ENCODE measurements around the gene SOCS6. TPM values are rescaled to one million over a fixed set of nuclear protein-coding genes. Genes with fewer than 3 reads are reported as not detected.

The SOCS6 gene
- total RNA-seq, 4 donors from 2014 or later: 12.8 to 26.8 (median 16.3) TPM

GRCh38 chr18:70291295-70291574, 2.4 kb downstream of the SOCS6 start:
- Histone ChIP-seq H3K9me3 (no peaks in the 10 kb centered on the region), H3K27me3 (no peaks in the 10 kb centered on the region), H3K27ac (peak overlapping the region in 2 of 4 donors; percentile 78 to 82), H3K4me1 (peaks cover 53 to 54% of the 10 kb centered on the region in 2 donors), H3K36me3 (no peaks in the 10 kb centered on the region), H3K4me3 (no peak overlapping the region)
- DNase-seq (no peak), ATAC-seq (no peak)
- intact Hi-C loops (cut with DNase I; ENCODE audit: low total_unique reads) (no loop called here), in situ Hi-C loops (cut with MboI; ENCODE audit: low sequenced_read_pairs in 4 of 4) (no loop called here)
- no peak for TF ChIP-seq POLR2A (IDR thresholded peaks at IDR 0.05)

GRCh38 chr18:70292628-70293027, 3.8 kb downstream of the SOCS6 start:
- H3K27me3 ChIP-seq: no peaks in the 10 kb centered on the region
- intact Hi-C loops (cut with DNase I; ENCODE audit: low total_unique reads): loop anchor here (2.0 kb wide), 1 partner anchor 142 kb away; no protein-coding TSS in a partner anchor
- ATAC-seq (no peak), DNase-seq (no peak)
- no peaks in the 10 kb centered on the region for H3K9me3 ChIP-seq
- in situ Hi-C loops (cut with MboI; ENCODE audit: low sequenced_read_pairs in 4 of 4): no loop called here
- TF ChIP-seq, protein P1, sequence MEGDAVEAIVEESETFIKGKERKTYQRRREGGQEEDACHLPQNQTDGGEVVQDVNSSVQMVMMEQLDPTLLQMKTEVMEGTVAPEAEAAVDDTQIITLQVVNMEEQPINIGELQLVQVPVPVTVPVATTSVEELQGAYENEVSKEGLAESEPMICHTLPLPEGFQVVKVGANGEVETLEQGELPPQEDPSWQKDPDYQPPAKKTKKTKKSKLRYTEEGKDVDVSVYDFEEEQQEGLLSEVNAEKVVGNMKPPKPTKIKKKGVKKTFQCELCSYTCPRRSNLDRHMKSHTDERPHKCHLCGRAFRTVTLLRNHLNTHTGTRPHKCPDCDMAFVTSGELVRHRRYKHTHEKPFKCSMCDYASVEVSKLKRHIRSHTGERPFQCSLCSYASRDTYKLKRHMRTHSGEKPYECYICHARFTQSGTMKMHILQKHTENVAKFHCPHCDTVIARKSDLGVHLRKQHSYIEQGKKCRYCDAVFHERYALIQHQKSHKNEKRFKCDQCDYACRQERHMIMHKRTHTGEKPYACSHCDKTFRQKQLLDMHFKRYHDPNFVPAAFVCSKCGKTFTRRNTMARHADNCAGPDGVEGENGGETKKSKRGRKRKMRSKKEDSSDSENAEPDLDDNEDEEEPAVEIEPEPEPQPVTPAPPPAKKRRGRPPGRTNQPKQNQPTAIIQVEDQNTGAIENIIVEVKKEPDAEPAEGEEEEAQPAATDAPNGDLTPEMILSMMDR (IDR thresholded peaks at IDR 0.05 in 4 of 5, conservative IDR thresholded peaks at IDR 0.05 in 1 of 5): no peak
- TF ChIP-seq POLR2A (IDR thresholded peaks at IDR 0.05): no peak
- H3K36me3 ChIP-seq: no peaks in the 10 kb centered on the region
- H3K4me3 ChIP-seq: no peak overlapping the region
- peaks cover 54 to 63% of the 10 kb centered on the region in 2 donors for H3K4me1 ChIP-seq
- no peak overlapping the region for H3K27ac ChIP-seq

DNA sequence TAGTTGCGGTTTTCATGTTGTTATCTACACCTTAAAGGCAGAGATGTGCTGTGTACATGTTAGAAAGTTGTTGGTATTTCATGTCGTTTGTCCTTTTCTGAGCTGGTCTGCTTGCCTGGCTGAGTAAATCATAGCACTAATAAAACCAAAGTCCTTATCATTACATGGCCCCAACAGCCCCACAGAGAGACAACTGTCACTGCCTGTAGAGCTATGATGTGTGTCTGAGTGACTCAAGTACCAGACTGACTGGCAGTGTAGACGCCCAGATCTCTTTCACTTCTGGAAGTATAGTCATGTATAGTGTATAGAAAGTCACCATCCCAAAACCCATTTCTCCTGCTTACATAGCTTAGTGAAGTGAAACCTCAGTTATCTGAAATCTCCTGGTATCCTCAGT, 4.3 kb downstream of the SOCS6 start:
- H3K4me1 ChIP-seq: peaks cover 59 to 63% of the 10 kb centered on the region in 2 donors
- in situ Hi-C loops (cut with MboI; ENCODE audit: low sequenced_read_pairs in 4 of 4) (no loop called here), intact Hi-C loops (cut with DNase I; ENCODE audit: low total_unique reads) (loop anchor here (2.0 kb wide), 1 partner anchor 142 kb away; no protein-coding TSS in a partner anchor)
- DNase-seq: no peak
- no peaks in the 10 kb centered on the region for H3K9me3 ChIP-seq
- no peak for ATAC-seq
- H3K27ac ChIP-seq: no peak overlapping the region
- H3K36me3 ChIP-seq: no peaks in the 10 kb centered on the region
- H3K27me3 ChIP-seq: no peaks in the 10 kb centered on the region
- H3K4me3 ChIP-seq: no peak overlapping the region
- TF ChIP-seq, protein P1 (IDR thresholded peaks at IDR 0.05 in 4 of 5, conservative IDR thresholded peaks at IDR 0.05 in 1 of 5): no peak
- TF ChIP-seq POLR2A (IDR thresholded peaks at IDR 0.05): no peak

DNA sequence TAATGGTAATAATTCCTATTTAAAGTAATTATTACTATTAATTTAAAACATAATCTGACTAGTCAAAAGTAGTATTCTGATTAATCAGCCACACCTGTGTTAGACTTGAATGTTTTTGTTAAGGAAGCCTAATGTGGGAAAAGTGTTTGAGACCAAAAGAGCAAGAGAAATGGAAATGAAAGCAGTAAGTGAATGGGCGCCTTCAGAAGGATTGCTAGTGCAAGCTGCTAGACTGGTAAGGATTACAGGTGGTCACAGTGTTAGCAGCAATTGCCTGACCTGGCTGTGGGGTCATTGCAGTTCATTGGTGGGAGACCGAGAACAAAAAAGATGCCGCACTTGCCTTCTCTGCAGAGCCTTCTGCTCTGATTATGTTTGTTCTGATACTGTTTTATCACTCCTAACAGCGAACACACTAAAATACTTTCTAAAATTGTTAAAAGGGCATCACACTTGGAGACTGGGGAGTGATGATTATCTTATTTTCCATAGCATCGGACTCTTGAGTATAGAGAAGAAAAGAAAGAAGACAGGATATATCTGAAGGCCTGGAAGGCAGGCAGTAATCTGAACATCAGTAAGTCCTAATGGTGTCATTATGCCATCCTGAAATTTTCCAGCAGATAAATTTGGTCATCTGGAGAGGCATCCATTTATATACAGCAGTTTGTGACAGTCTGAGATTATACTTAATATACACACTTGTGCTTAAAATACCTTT, 5.8 kb downstream of the SOCS6 start:
- Histone ChIP-seq H3K9me3 (no peaks in the 10 kb centered on the region), H3K36me3 (no peaks in the 10 kb centered on the region), H3K4me3 (no peak overlapping the region), H3K27ac (peak overlapping the region in 1 of 4 donors; percentile 6), H3K4me1 (peaks cover 60 to 68% of the 10 kb centered on the region in 2 donors), H3K27me3 (no peaks in the 10 kb centered on the region)
- in situ Hi-C loops (cut with MboI; ENCODE audit: low sequenced_read_pairs in 4 of 4): no loop called here
- no peak for ATAC-seq
- intact Hi-C loops (cut with DNase I; ENCODE audit: low total_unique reads): no loop called here
- no peak for DNase-seq
- no peak for TF ChIP-seq POLR2A (IDR thresholded peaks at IDR 0.05)
- TF ChIP-seq, protein P1 (IDR thresholded peaks at IDR 0.05 in 4 of 5, conservative IDR thresholded peaks at IDR 0.05 in 1 of 5): no peak

GRCh38 chr18:70295192-70296188, 6.6 kb downstream of the SOCS6 start:
- no peak overlapping the region for H3K4me3 ChIP-seq
- peaks cover 57 to 68% of the 10 kb centered on the region in 2 donors for H3K4me1 ChIP-seq
- in situ Hi-C loops (cut with MboI; ENCODE audit: low sequenced_read_pairs in 4 of 4): no loop called here
- TF ChIP-seq, protein P1 (IDR thresholded peaks at IDR 0.05 in 4 of 5, conservative IDR thresholded peaks at IDR 0.05 in 1 of 5): no peak
- TF ChIP-seq POLR2A (IDR thresholded peaks at IDR 0.05): no peak
- no peaks in the 10 kb centered on the region for H3K9me3 ChIP-seq
- peak overlapping the region in 2 of 4 donors; percentile 11 to 17 for H3K27ac ChIP-seq
- no peaks in the 10 kb centered on the region for H3K36me3 ChIP-seq
- intact Hi-C loops (cut with DNase I; ENCODE audit: low total_unique reads): no loop called here
- no peaks in the 10 kb centered on the region for H3K27me3 ChIP-seq
- DNase-seq: no peak
- ATAC-seq: no peak
